ENCODE measurements around the gene EHD3.

The EHD3 gene

GRCh38 chr2:31302940-31303563 lies 69.1 kb downstream of the EHD3 start:
- no peak for TF ChIP-seq CTCF (IDR thresholded peaks at IDR 0.05; ENCODE audit: insufficient read depth, low read length, missing control alignments)

GRCh38 chr2:31304816-31305215 lies 70.9 kb downstream of the EHD3 start:
- no peak for DNase-seq (ENCODE audit: low read depth, low spot score)
- no peak overlapping the region for H3K4me3 ChIP-seq (ENCODE audit: low read depth, low read length)
- POLR2A ChIA-PET, result no interaction called here
- CTCF ChIA-PET, result interaction anchor here (0.6 to 1.4 kb wide), 3 partner anchors 9 to 78 kb away, joined by 3 to 4 read pairs (median 3); no protein-coding TSS in a partner anchor
- TF ChIP-seq CTCF (IDR thresholded peaks at IDR 0.05; ENCODE audit: insufficient read depth, low read length, missing control alignments), result no peak

More at GRCh38 chr2:31302940-31303563, 69.1 kb downstream of the EHD3 start:
- H3K4me3 ChIP-seq (ENCODE audit: low read depth, low read length), result no peak overlapping the region
- CTCF ChIA-PET, result interaction anchor here (1.1 to 1.7 kb wide), 2 partner anchors 10 to 14 kb away, joined by 3 read pairs; no protein-coding TSS in a partner anchor
- POLR2A ChIA-PET, result interaction anchor here (1.6 kb wide), 1 partner anchor 31 kb away, joined by 4 read pairs; no protein-coding TSS in a partner anchor
- DNase-seq (ENCODE audit: low read depth, low spot score), result no peak

GRCh38 chr2:31312898-31313297 lies 78.9 kb downstream of the EHD3 start:
- TF ChIP-seq CTCF (IDR thresholded peaks at IDR 0.05; ENCODE audit: insufficient read depth, low read length, missing control alignments), result no peak
- ChIA-PET CTCF (interaction anchor here (0.8 kb wide), 1 partner anchor 10 kb away, joined by 3 read pairs; no protein-coding TSS in a partner anchor), POLR2A (no interaction called here)
- DNase-seq (ENCODE audit: low read depth, low spot score), result no peak
- H3K4me3 ChIP-seq (ENCODE audit: low read depth, low read length), result no peak overlapping the region

- POLR2A ChIA-PET, result no interaction called here
- DNase-seq (ENCODE audit: low read depth, low spot score), result no peak
Observed at GRCh38 chr2:31314761-31315160, 80.8 kb downstream of the EHD3 start.

GRCh38 chr2:31317396-31317795 lies 83.4 kb downstream of the EHD3 start:
- TF ChIP-seq CTCF (IDR thresholded peaks at IDR 0.05; ENCODE audit: insufficient read depth, low read length, missing control alignments), result no peak
- H3K4me3 ChIP-seq (ENCODE audit: low read depth, low read length), result no peak overlapping the region
- no peak for DNase-seq (ENCODE audit: low read depth, low spot score)
- ChIA-PET CTCF (interaction anchor here (0.9 to 7.5 kb wide), 5 partner anchors 16 to 606 kb away, joined by 3 to 102 read pairs (median 4); partner anchors contain the start of gene EHD3), POLR2A (no interaction called here)

More at GRCh38 chr2:31314761-31315160, 80.8 kb downstream of the EHD3 start:
- no peak for TF ChIP-seq CTCF (IDR thresholded peaks at IDR 0.05; ENCODE audit: insufficient read depth, low read length, missing control alignments)
- no peak overlapping the region for H3K4me3 ChIP-seq (ENCODE audit: low read depth, low read length)
- CTCF ChIA-PET, result no interaction called here
